Mucosa of descending colon (tissue), 3 donors: ENCODE data around the gene ZMPSTE24. TPM values are rescaled to one million over a fixed set of nuclear protein-coding genes. Genes with fewer than 3 reads are reported as not detected.
"Not testable (repeated sequence)": the region's sequence is repeated elsewhere in the genome, so short reads cannot be mapped to it uniquely, and the experiment has no call there.

Experiments
- ATAC-seq: fragments of 200-7000 bp; cut with Tn5 transposase; one replicate; pipeline ENCODE4 v1.9.1; 2020; ENCODE audit warnings: mild to moderate bottlenecking, moderate library complexity
- DNase-seq, 3 donors: peaks; one replicate each; pipeline ENCODE4 v3.0.0-alpha.2; 2020
- H3K36me3 ChIP-seq: fragments of 200-600 bp; one replicate; pipeline ENCODE4 v1.8.0; 2021; ENCODE audit warnings: low read depth, mild to moderate bottlenecking
- H3K4me1 ChIP-seq: fragments of 200-600 bp; one replicate; pipeline ENCODE4 v1.8.0; 2021; ENCODE audit warnings: low read depth, mild to moderate bottlenecking
- H3K4me3 ChIP-seq: fragments of 200-600 bp; one replicate; pipeline ENCODE4 v1.8.0; 2021; ENCODE audit warnings: mild to moderate bottlenecking
- H3K9me3 ChIP-seq: fragments of 200-600 bp; one replicate; pipeline ENCODE4 v1.8.0; 2021; ENCODE audit warnings: mild to moderate bottlenecking
- intact Hi-C, 2 donors: fragments of 100-400 bp; cut with DNase I in 1 of 2; cut with micrococcal nuclease in 1 of 2; formaldehyde crosslinking; loops; one replicate each; pipeline versions ENCODE4 v1.11.0 to v1.11.1; 2022; cut with DNase I, micrococcal nuclease
- long read RNA-seq, 2 donors: library from polyadenylated mRNA; unstranded; transcript quantifications; one replicate each; pipeline ENCODE4 v2.0.0, GENCODE V29; 2019 to 2021
- total RNA-seq, 3 donors: library from RNA; stranded (reverse); fragmentation: NEBNext Ultra II Directional in 2 of 3; extraction: Animal tissue kit (Norgen Biotek cat#: 25700) in 2 of 3; gene quantifications; one replicate each; pipeline versions ENCODE4 v1.2.1 to v1.2.4, GENCODE V29; 2021 to 2023
- TF ChIP-seq, protein P1 (sequence below): fragments of 200-600 bp; IDR thresholded peaks from one replicate; pipeline ENCODE4 v1.8.0; 2022; ENCODE audit warnings: antibody characterized with exemption, mild to moderate bottlenecking
- donor health status: DM: no; HTN: no; CAD: no; lungs with moderate emphysema.
- donor health status: DM: no; HTN: no; CAD: no.
- donor health status: DM: no; HTN: yes; CAD: no.

The ZMPSTE24 gene
- total RNA-seq = 10 to 100 TPM; 46.0 to 51.9 (median 47.0) TPM
- long read RNA-seq, donor 1, transcript ZMPSTE24-201 (10 exons, 3,108 nt) = major isoform, 53 of 57 reads
- long read RNA-seq, donor 1, partial matches to known transcripts = 0 of 57 reads
- long read RNA-seq, donor 1, other reads (novel, unspliced or antisense) = 4 of 57 reads
- long read RNA-seq, donor 2, transcript ZMPSTE24-201 (10 exons, 3,108 nt) = major isoform, 26 of 36 reads
- long read RNA-seq, donor 2, partial matches to known transcripts = 7 of 36 reads
- long read RNA-seq, donor 2, other reads (novel, unspliced or antisense) = 3 of 36 reads

DNA sequence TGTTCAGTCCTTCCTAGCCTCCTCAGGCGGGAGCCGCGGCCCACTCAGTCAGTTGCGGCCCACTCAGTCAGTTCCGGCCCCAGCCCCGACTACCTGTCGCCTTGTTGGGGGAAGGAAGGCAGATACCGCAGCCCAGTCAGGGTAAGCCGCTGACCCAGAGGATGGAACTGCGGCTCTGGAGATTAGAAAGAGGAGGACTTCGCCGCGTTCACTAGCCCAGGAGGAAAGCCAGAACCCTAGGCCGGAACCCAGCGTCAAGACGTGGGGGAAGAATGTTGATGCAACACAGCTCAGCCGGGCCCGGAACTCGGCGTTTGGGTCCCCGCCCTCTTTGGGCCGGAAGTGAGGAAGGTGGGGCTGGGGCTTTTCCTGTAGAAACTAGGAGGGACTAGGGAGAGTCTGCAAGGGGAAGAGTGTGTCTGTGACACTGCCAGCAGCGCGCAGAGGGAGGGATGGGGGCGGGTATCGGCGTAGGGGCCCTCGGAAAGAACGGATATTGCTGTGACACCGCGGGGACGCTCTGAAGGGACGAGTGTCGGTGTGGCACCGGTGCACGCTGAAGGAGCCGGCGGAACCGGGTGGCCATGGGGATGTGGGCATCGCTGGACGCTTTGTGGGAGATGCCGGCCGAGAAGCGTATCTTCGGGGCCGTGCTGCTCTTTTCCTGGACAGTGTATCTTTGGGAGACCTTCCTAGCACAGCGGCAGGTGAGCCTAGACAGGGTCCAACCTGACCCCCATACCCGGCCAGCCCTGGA lies at the start of gene ZMPSTE24:
TSS of gene ZMPSTE24 (plus strand) at position 549 of the 757 bp plus-strand sequence. CDS start at position 585, 36 bp downstream.
- intact Hi-C loops = loop anchor here in 1 of 2 donors (10.0 kb wide), 1 partner anchor 93 kb away; the partner anchor contains the start of gene RLF
- DNase-seq = peak; percentile 95 to 97 (median 95)
- ATAC-seq = peak; percentile 99
- Histone ChIP-seq H3K9me3 (no peaks in the 10 kb centered on the region), H3K36me3 (no peaks in the 10 kb centered on the region), H3K4me1 (peaks cover 8% of the 10 kb centered on the region), H3K4me3 (peak within 1 kb of the TSS; percentile 73)
- TF ChIP-seq, protein P1, sequence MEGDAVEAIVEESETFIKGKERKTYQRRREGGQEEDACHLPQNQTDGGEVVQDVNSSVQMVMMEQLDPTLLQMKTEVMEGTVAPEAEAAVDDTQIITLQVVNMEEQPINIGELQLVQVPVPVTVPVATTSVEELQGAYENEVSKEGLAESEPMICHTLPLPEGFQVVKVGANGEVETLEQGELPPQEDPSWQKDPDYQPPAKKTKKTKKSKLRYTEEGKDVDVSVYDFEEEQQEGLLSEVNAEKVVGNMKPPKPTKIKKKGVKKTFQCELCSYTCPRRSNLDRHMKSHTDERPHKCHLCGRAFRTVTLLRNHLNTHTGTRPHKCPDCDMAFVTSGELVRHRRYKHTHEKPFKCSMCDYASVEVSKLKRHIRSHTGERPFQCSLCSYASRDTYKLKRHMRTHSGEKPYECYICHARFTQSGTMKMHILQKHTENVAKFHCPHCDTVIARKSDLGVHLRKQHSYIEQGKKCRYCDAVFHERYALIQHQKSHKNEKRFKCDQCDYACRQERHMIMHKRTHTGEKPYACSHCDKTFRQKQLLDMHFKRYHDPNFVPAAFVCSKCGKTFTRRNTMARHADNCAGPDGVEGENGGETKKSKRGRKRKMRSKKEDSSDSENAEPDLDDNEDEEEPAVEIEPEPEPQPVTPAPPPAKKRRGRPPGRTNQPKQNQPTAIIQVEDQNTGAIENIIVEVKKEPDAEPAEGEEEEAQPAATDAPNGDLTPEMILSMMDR = no peak

DNA sequence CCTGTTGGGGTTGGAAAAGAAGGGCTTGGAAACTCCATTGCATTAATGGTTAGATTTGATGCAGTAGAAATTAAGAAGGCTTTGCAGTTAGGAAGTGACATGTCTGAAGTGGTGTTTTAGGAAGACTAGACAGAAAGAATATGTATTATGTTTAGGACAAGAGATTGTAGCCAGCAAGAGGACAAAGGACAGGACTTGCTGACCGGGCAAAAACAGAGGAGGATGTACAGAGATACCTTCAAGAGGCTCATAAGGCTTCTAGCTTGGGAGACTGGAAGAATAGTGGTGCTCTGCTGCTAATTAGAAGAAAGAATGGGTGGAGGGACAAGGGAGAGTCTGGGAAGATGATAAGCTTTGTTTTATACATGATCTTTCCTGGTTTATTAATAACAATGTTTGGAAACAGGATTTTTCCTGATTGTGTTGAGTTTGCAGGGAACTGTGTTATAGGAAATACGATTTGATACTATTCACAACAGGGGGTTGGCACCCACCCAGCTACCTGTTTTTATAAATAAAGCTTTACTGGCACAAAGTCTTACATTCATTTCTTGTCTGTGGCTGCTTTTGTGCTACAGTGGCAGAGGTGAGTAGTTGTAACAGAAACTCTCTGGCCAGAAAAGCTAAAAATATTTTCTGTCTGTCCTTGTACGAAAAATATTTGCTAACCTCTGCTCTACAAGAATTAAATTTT lies 47.4 kb upstream of the ZMPSTE24 start:
- Histone ChIP-seq H3K36me3 (no peaks in the 10 kb centered on the region), H3K9me3 (no peaks in the 10 kb centered on the region), H3K4me1 (no peaks in the 10 kb centered on the region), H3K4me3 (no peak overlapping the region)
- TF ChIP-seq, protein P1 = no peak
- intact Hi-C loops = no loop called here
- no peak for DNase-seq
- no peak for ATAC-seq

DNA sequence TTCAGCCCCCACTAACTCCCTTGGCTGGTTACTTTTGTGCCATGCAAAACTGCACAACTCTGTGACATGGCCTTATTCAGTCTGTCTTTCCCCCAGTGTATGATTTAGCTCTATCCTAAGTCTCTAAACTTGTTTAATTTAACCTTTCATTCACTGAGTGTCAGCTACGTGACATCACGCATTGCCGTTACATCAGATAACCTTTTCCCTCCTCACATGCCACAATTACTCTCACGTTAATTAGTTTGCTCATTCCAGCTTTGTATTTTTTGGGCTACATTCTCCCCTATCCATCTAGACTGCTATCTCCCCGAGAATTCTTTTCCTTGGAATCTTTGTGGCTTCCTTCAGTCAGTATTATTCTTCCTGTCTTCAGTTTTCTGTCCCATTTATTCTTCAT lies 39.7 kb upstream of the ZMPSTE24 start:
- H3K36me3 ChIP-seq = no peaks in the 10 kb centered on the region
- TF ChIP-seq, protein P1 = no peak
- H3K4me1 ChIP-seq = no peaks in the 10 kb centered on the region
- no peak for DNase-seq
- no peaks in the 10 kb centered on the region for H3K9me3 ChIP-seq
- intact Hi-C loops = no loop called here
- no peak overlapping the region for H3K4me3 ChIP-seq
- ATAC-seq = no peak

DNA sequence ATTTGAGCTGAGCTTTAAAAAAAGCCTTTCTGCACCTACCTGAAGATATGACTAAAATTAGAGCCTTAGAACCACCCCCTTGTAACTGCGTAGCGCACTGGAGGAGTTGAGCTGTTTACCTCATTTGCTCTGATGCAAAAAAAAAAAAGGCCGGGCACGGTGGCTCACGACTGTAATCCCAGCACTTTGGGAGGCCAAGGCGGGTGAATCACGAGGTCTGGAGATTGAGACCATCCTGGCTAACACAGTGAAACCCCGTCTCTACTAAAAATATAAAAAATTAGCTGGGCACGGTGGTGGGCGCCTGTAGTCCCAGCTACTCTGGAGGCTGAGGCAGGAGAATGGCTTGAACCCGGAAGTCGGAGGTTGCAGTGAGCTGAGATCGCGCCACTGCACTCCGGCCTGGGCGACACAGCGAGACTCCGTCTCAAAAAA lies 36.5 kb upstream of the ZMPSTE24 start:
- intact Hi-C loops, ATAC-seq, H3K9me3 ChIP-seq: not testable (repeated sequence)

DNA sequence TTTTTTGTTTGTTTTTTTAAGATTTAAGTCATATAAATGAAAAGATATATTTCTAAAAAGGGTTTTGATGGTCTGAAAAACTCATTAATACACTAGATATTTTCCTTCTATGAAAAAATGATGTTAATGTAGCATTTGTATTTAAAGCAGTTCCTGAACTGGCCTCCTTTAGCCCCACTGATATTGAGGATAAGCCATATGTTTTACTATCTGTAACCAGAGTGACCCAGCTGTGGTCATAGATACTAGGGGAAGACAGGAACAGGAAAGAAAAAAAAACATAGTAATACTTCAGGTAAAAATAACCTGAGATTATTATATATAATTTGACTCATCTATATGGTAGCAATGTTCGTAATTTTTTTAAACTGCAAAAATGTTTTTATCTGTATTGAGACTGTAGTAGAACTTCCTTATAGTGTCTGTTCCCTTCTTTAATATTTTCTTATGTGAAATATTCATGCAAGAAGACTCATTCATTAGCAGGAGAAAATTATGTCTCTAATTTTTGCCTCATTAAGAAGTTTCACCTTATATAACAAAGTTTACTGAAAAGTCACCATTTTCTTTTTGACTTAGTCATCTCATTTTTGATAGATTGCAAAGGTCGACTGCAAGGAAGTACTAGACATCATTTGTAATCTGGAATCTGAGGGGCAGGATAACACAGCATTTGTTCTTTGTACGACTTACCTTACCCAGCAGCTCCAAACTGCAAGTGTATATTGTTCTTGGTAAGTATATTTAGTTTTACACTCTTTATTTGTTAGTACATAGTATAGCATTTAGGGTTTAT lies 35.9 kb upstream of the ZMPSTE24 start:
- no peak for DNase-seq
- Histone ChIP-seq H3K36me3 (no peaks in the 10 kb centered on the region), H3K4me1 (no peaks in the 10 kb centered on the region), H3K4me3 (no peak overlapping the region), H3K9me3 (no peaks in the 10 kb centered on the region)
- intact Hi-C loops = no loop called here
- ATAC-seq = no peak
- TF ChIP-seq, protein P1 = no peak

More for the DNA sequence above, 36.5 kb upstream of the ZMPSTE24 start:
- not testable (repeated sequence) for H3K4me3 ChIP-seq, H3K36me3 ChIP-seq, H3K4me1 ChIP-seq, DNase-seq
